Pancreas (tissue), 10 donors: ENCODE measurements around the gene C19orf25. TPM values are rescaled to one million over a fixed set of nuclear protein-coding genes. Genes with fewer than 3 reads are reported as not detected.

Experiments
- ATAC-seq, 4 donors: fragments of 200-7000 bp; cut with Tn5 transposase; one replicate each; pipeline versions ENCODE4 v1.8.0 to v1.9.1; 2020; ENCODE audit warnings: mild to moderate bottlenecking in 4 of 4, moderate library complexity in 4 of 4
- DNase-seq, 6 donors: peaks; one replicate each; pipeline ENCODE4 v3.0.0-alpha.2; 2020
- FAIRE-seq: peaks from 2 replicates; lab custom pipeline; 2012; peaks lifted over from hg19 to GRCh38; lab: Jason Lieb, UNC
- H3K27ac ChIP-seq, 4 donors: fragments of 200-600 bp; sonication (generic); 1 replicate in 3 of 4; 2 replicates in 1 of 4; pipeline versions ENCODE4 v1.5.0 to v1.8.0; 2020
- H3K27me3 ChIP-seq, 4 donors: fragments of 200-600 bp; one replicate each; pipeline ENCODE4 v1.8.0; 2021
- H3K36me3 ChIP-seq, 3 donors: fragments of 200-600 bp; sonication (generic) in 1 of 3; one replicate each; pipeline versions ENCODE4 v1.5.0 to v1.8.0; 2020 to 2021
- H3K4me1 ChIP-seq, 3 donors: fragments of 200-600 bp; one replicate each; pipeline ENCODE4 v1.8.0; 2021
- H3K4me3 ChIP-seq, 4 donors: fragments of 200-600 bp; sonication (generic) in 2 of 4; one replicate each; pipeline versions ENCODE4 v1.5.0 to v1.8.0; 2020 to 2021
- H3K9me3 ChIP-seq, 4 donors: fragments of 200-600 bp; one replicate each; pipeline ENCODE4 v1.8.0; 2021
- CTCF ChIP-seq, 4 donors: fragments of 200-600 bp; sonication (generic) in 3 of 4; IDR thresholded peaks; one replicate each; pipeline versions ENCODE4 v1.5.0 to v1.8.0; 2021; ENCODE audit warnings: antibody characterized with exemption in 4 of 4
- WGBS, 2 donors: extraction: QIAGEN DNeasy Blood & Tissue Kit; methylation state at CpG; one replicate each; pipeline ENCODE4 v1.1.7; 2013; 5-methylcytosine and 5-hydroxymethylcytosine counted together
- intact Hi-C, 3 donors: fragments of 100-400 bp; cut with DNase I; formaldehyde crosslinking; loops; one replicate each; pipeline versions ENCODE4 v1.11.1 to v1.14.2; 2022
- polyA plus RNA-seq, 2 donors: library from polyadenylated mRNA; stranded (reverse); fragments of 200-250 nt; gene quantifications; one replicate each; pipeline ENCODE4 v1.2.3, GENCODE V29; 2013
- total RNA-seq, 6 donors: library from RNA; stranded (reverse); fragmentation: NEBNext Ultra II Directional in 4 of 6; extraction: Animal tissue kit (Norgen Biotek cat#: 25700) in 4 of 6; gene quantifications; one replicate each; pipeline versions ENCODE4 v1.2.1 to v1.2.4, GENCODE V29; 2021 to 2023
- donor health status: healthy with polysubstance abuse.
- donor health status: DM: no; HTN: no; CAD: no; lungs with moderate emphysema.
- donor health status: DM: no; HTN: no; CAD: no.
- donor health status: control.
- donor health status: control.
- donor health status: Bipolar disorder and iron deficiency.
- donor health status: DM: yes; HTN: yes; CAD: no.
- donor health status: DM: no; HTN: no; CAD: no.
- donor health status: DM: no; HTN: no; CAD: no.
- donor health status: DM: yes; HTN: yes; CAD: no.

C19orf25 gene
- total and polyA plus RNA-seq, 8 donors = 10.7 to 39.0 (median 15.6) TPM

DNA sequence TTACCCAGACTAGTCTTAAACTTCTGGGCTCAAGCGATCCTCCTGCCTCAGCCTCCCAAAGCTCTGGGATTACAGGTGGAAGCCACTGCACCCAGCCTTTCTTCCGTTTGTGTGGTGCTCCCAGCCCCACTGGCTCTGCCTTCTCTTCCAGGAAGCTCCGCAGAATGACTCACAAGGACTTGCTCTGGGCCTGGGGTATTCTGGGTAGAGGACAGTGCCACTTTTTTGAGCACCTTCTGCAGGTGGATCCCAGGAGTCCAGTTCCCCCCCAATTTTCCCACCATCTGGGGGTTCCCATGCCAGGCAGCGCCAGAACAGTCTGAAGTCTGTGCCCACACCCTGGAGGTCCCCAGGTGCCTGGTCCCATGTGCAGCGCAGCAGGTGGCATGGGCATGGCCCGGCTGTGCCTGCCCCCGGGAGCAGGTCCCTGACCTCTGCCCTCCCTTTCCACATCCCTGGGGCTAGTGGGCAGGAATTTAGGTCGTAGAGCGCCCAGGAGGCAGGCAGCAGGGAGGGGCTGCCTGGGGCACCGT, 13.5 kb upstream of the C19orf25 start:
- WGBS, 2 donors = 32 to 44% methylated on average over 10 of the region's 10 CpGs
- intact Hi-C loops = no loop called here
- TF ChIP-seq CTCF (IDR thresholded peaks at IDR 0.05) = no peak
- Histone ChIP-seq H3K27ac (peak overlapping the region; percentile 11 to 65 (median 43)), H3K36me3 (no peaks in the 10 kb centered on the region), H3K27me3 (no peaks in the 10 kb centered on the region), H3K4me3 (peak overlapping the region in 1 of 4 donors; percentile 51), H3K9me3 (no peaks in the 10 kb centered on the region), H3K4me1 (peaks cover 0 to 24% (median 12%) of the 10 kb centered on the region in 3 donors)
- no peak for FAIRE-seq
- peak in 2 of 4 donors; percentile 22 to 23 for ATAC-seq
- DNase-seq = peak in 5 of 6 donors; percentile 53 to 70 (median 63)

- FAIRE-seq (no peak), DNase-seq (peak in 2 of 6 donors; percentile 52 to 63), ATAC-seq (no peak)
- intact Hi-C loops = no loop called here
- H3K27me3 ChIP-seq = no peaks in the 10 kb centered on the region
- no peaks in the 10 kb centered on the region for H3K9me3 ChIP-seq
- TF ChIP-seq CTCF (IDR thresholded peaks at IDR 0.05) = no peak
- peaks cover 0 to 24% (median 12%) of the 10 kb centered on the region in 3 donors for H3K4me1 ChIP-seq
- no peaks in the 10 kb centered on the region for H3K36me3 ChIP-seq
- peak overlapping the region in 3 of 4 donors; percentile 51 to 66 (median 51) for H3K4me3 ChIP-seq
- 29 to 36% methylated on average over 12 of the region's 12 CpGs for WGBS, 2 donors
- peak overlapping the region in 2 of 4 donors; percentile 53 to 65 for H3K27ac ChIP-seq
Measured at GRCh38 chr19:1491849-1492170, 12.8 kb upstream of the C19orf25 start.

DNA sequence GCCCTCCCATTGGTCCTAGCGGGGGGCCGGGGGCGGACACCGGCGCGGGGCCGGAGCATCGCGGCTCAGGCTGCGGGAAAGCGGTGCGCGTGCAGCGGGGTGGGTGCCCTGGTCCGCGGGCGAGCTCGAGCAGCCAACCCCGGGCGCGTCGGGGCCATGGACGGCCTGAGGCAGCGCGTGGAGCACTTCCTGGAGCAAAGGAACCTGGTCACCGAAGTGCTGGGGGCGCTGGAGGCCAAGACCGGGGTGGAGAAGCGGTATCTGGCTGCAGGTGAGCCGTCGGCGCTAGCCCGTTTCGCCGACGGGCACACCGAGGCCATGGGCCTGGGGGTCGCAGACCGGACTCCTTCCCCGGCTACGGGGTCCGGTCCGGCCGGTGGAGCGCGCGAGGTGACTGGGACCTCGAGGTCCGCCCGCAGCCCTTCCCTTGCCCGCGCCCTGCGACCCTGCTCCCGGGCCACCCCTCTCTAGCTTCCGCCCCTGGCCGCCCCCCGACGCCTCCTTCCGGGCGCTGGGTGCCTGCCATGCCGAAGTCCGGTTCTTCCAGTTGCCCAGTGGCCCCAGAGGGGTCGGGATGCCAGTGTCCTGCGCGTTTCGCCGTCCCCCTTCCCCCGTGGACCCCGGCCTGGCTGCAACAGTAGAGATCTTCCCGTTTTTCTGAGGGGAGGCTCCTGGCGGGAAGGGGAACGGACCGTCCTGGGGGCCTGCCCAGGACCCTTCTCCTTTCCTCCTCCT, 12.3 kb upstream of the C19orf25 start, which contains the start of gene REEP6:
Gene REEP6 (plus strand): TSS at position 68 of the 735 bp plus-strand sequence. CDS start 89 bp downstream, at position 157.
- H3K36me3 ChIP-seq = no peaks in the 10 kb centered on the region
- peak within 1 kb of the TSS; percentile 41 to 66 (median 51) for H3K4me3 ChIP-seq
- DNase-seq (peak in 2 of 6 donors; percentile 55 to 86), FAIRE-seq (no peak), ATAC-seq (no peak)
- no peaks in the 10 kb centered on the region for H3K9me3 ChIP-seq
- no peaks in the 10 kb centered on the region for H3K27me3 ChIP-seq
- 1 to 2% methylated on average over 41 to 73 of the region's 73 CpGs for WGBS, 2 donors
- peaks cover 0 to 24% (median 12%) of the 10 kb centered on the region in 3 donors for H3K4me1 ChIP-seq
- H3K27ac ChIP-seq = peak within 1 kb of the TSS; percentile 61 to 81 (median 72)
- no peak for TF ChIP-seq CTCF (IDR thresholded peaks at IDR 0.05)
- intact Hi-C loops = no loop called here

DNA sequence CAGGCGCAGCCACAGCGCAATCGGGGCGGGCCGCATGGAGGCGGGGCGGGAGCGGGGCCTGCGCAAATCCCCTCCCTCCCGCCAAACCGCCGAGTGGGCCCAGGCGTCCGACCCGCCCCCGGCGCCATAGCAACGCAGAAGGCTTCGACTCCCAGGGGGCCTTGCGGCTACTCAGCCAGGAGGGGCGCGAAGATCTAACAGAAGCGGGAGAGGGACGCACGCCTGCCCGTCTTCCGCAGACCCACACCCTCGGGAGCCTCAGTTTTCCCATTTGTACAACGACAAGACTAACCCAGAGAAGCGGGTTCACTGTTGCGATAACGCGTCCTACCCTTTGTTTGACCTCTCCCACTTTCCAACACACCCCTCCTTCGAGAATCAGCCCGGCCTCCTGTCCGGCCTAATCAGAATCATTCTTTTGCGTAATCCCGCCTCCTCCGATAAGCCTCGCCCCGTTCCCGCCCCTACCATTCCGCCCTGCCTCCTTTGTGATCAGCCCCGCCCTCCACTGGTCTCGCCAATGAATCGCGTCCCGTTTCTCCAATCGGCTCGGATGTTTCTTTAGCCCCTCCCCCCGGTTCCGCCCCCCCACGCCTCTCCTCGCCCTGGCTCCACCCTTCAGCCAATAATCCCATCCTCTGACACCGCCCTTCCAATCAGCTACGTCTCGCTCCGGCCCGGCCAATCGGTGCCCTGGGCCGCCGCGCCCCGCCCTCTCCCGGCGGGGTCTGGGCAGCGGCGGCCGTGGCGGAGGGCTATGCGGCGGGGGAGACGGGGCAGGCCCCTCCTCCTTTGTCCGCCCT, 11.5 kb upstream of the C19orf25 start, which contains the start of gene PCSK4:
Gene PCSK4 (minus strand): TSS at position 40 of the 803 bp plus-strand sequence. CDS start 4 bp downstream, at position 36.
- Histone ChIP-seq H3K27ac (peak within 1 kb of the TSS; percentile 61 to 81 (median 72)), H3K4me3 (peak within 1 kb of the TSS; percentile 41 to 66 (median 51)), H3K9me3 (no peaks in the 10 kb centered on the region), H3K36me3 (no peaks in the 10 kb centered on the region), H3K4me1 (peaks cover 0 to 24% (median 12%) of the 10 kb centered on the region in 3 donors), H3K27me3 (no peaks in the 10 kb centered on the region)
- peak; percentile 84 to 91 (median 86) for ATAC-seq
- DNase-seq = peak; percentile 96 to 99 (median 99)
- TF ChIP-seq CTCF (IDR thresholded peaks at IDR 0.05) = no peak
- 1% methylated on average over 68 to 74 of the region's 74 CpGs for WGBS, 2 donors
- FAIRE-seq = peak; percentile 97
- intact Hi-C loops = no loop called here
